ENCODE results near the gene RARB. TPM values are rescaled to one million over a fixed set of nuclear protein-coding genes. Genes with fewer than 3 reads are reported as not detected.

The RARB gene
- total RNA-seq, 4 donors from 2014 or later, result 0.34 to 1.6 (median 1.0) TPM

GRCh38 chr3:25502233-25502632 lies 74.2 kb downstream of the RARB start:
- TF ChIP-seq CTCF (IDR thresholded peaks at IDR 0.05; ENCODE audit: low read depth), result no peak

DNA sequence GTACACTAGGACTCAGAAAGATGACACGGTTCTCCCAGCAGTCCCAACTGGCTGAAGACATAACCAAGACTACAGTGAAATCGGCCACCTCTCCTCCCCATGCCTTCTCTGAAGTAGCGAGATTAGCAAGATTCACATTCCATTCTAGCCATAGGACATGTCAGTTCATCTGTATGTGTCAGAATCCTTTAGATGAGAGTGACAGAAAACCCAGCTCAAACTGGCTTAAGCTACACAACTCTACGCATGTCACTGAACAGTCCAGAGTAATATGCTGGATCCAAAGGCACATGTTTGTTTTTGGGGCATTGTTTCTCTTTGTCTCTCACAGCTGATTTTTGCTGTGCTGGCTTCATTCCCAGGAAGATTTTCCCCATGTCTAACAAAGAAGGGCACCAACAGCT lies 75.8 kb downstream of the RARB start:
- no peak for TF ChIP-seq CTCF (IDR thresholded peaks at IDR 0.05; ENCODE audit: low read depth)

- no peak for TF ChIP-seq CTCF (IDR thresholded peaks at IDR 0.05; ENCODE audit: low read depth)
These were observed 77.5 kb downstream of the RARB start for GRCh38 chr3:25505581-25505980.

DNA sequence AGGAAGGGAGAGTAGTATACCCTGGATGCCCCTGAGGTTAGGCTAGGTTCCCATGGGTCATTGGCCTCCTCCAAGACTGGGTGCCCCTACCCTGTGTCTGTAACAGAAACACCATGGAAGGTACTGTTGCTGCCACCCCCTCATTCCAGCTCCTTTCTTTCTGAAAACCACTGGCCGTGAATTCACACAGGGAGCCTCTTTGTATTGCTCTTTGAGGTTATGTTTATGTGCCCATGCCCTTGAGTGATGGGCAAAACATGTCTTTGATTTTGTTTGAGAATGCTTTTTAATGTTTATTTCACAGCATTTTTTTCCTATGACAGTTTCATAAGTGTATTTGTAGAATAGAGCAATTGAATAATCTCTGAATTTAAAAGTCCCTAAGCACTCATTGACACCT lies 79.7 kb downstream of the RARB start:
- TF ChIP-seq CTCF (IDR thresholded peaks at IDR 0.05; ENCODE audit: low read depth), result no peak

- TF ChIP-seq CTCF (IDR thresholded peaks at IDR 0.05; ENCODE audit: low read depth), result no peak
These were observed 80.4 kb downstream of the RARB start for GRCh38 chr3:25508433-25508832.

DNA sequence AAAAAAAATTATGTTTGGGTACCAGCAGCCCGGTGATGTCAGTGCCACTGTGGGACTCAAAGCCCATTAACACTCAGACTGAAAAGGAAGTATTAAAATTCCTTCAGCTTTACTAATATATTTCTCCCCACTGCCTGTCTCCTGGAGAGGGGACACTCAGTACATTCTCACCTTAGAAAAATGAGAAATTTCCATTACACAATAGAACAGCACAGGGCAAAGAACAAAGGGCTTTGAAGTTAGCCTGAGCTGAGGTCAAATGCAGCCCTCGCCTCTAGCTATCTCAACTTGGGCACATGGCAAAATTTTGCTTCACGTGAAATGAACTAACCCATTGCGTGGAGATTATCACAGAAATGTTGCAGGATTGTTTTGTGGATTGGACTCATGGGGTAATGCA lies 80.8 kb downstream of the RARB start:
- no peak for TF ChIP-seq CTCF (IDR thresholded peaks at IDR 0.05; ENCODE audit: low read depth)

DNA sequence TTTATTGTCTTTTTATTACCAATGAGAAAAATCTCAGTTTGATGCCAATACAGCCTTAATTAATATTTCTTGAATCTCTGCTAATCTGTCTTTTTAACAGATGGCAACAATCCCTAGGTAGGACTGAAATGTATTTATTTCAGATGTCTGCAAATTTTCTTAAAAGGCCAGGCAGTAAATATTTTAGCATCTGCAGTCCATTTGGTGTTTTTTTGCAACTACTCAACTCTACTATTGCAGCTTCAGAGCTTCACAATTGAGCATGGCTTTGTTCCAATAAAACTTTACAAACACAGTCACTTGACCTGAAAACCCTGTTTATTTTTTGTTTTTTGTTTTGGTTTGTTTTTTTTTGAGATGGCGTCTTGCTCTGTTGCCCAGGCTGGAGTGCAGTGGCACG lies 82.7 kb downstream of the RARB start:
- TF ChIP-seq CTCF (IDR thresholded peaks at IDR 0.05; ENCODE audit: low read depth), result no peak

Data from subcutaneous adipose tissue (tissue), 4 donors.